WTC11 (cell line): ENCODE measurements around the gene ACADL. TPM values are rescaled to one million over a fixed set of nuclear protein-coding genes. Genes with fewer than 3 reads are reported as not detected.

Experiments
- ATAC-seq: fragments of 200-7000 bp; cut with Tn5 transposase; 2 replicates; pipeline ENCODE4 v1.10.0; 2021; ENCODE audit warnings: mild to moderate bottlenecking, moderate library complexity
- CTCF ChIA-PET: fragments of 300-600 bp; sonication (Branson Sonifier 250); formaldehyde crosslinking; loops from one replicate; lab custom pipeline; 2021; ENCODE audit warnings: antibody characterized with exemption; lab: Charles Lee
- POLR2A ChIA-PET: fragments of 350-600 bp; sonication (Branson Sonifier 250); formaldehyde crosslinking; loops from one replicate; lab custom pipeline; 2021; ENCODE audit warnings: antibody characterized with exemption; lab: Charles Lee
- DNase-seq: peaks from one replicate; pipeline ENCODE4 v3.0.0; 2021; ENCODE audit warnings: low spot score
- H3K27ac Mint-ChIP-seq: 2 replicates; pipeline ENCODE4 v1.8.0; 2021; ENCODE audit warnings: mixed read lengths
- H3K27me3 Mint-ChIP-seq: 2 replicates; pipeline ENCODE4 v1.8.0; 2021; ENCODE audit warnings: low read depth, mild to moderate bottlenecking, moderate library complexity, mixed read lengths
- H3K36me3 Mint-ChIP-seq: 2 replicates; pipeline ENCODE4 v1.8.0; 2021; ENCODE audit warnings: mixed read lengths
- H3K4me1 Mint-ChIP-seq: 2 replicates; pipeline ENCODE4 v1.8.0; 2022; ENCODE audit warnings: mixed read lengths
- H3K4me3 Mint-ChIP-seq: 2 replicates; pipeline ENCODE4 v1.8.0; 2021; ENCODE audit warnings: mild to moderate bottlenecking, moderate library complexity, mixed read lengths
- H3K9me3 Mint-ChIP-seq: 2 replicates; pipeline ENCODE4 v1.8.0; 2021; ENCODE audit warnings: mixed read lengths
- CREB1 ChIP-seq: sonication (generic); formaldehyde crosslinking; IDR thresholded peaks from 2 replicates; pipeline ENCODE4 v1.8.0; 2023; ENCODE audit warnings: mild to moderate bottlenecking, missing genetic modification reagents
- CTCF ChIP-seq: fragments of 200-600 bp; IDR thresholded peaks from 2 replicates; pipeline ENCODE4 v1.8.0; 2022; ENCODE audit warnings: antibody characterized with exemption
- E2F5 ChIP-seq: sonication (generic); formaldehyde crosslinking; IDR thresholded peaks from 2 replicates; pipeline ENCODE4 v1.8.1; 2022; ENCODE audit warnings: mild to moderate bottlenecking, moderate library complexity, missing genetic modification reagents
- EMX1 ChIP-seq: fragments of 250-450 bp; sonication (Bioruptor Pico); IDR thresholded peaks from 2 replicates; pipeline ENCODE4 v1.8.0; 2021; ENCODE audit warnings: mild to moderate bottlenecking
- ESRRA ChIP-seq: sonication (generic); formaldehyde crosslinking; IDR thresholded peaks from 2 replicates; pipeline ENCODE4 v1.8.1; 2022; ENCODE audit warnings: mild to moderate bottlenecking, missing genetic modification reagents, borderline replicate concordance
- FOXK1 ChIP-seq: sonication (generic); formaldehyde crosslinking; IDR thresholded peaks from 2 replicates; pipeline ENCODE4 v1.8.0; 2022; ENCODE audit warnings: mild to moderate bottlenecking, moderate library complexity, missing genetic modification reagents
- GTF2I ChIP-seq: fragments of 250-450 bp; sonication (Bioruptor Pico); conservative IDR thresholded peaks from 2 replicates; pipeline ENCODE4 v1.4.0; 2021; ENCODE audit warnings: mild to moderate bottlenecking
- HMGXB4 ChIP-seq: sonication (generic); formaldehyde crosslinking; IDR thresholded peaks from 2 replicates; pipeline ENCODE4 v1.8.1; 2023; ENCODE audit warnings: mild to moderate bottlenecking, moderate library complexity, missing genetic modification reagents
- IRF2 ChIP-seq: sonication (generic); formaldehyde crosslinking; IDR thresholded peaks from 2 replicates; pipeline ENCODE4 v1.8.0; 2022; ENCODE audit warnings: low read depth, missing genetic modification reagents, borderline replicate concordance
- NR2C2 ChIP-seq: sonication (generic); formaldehyde crosslinking; IDR thresholded peaks from 2 replicates; pipeline ENCODE4 v1.8.0; 2022; ENCODE audit warnings: mild to moderate bottlenecking, missing genetic modification reagents
- NR3C1 ChIP-seq: sonication (generic); formaldehyde crosslinking; conservative IDR thresholded peaks from 2 replicates; pipeline ENCODE4 v1.8.1; 2023; ENCODE audit warnings: low read depth, mild to moderate bottlenecking, missing genetic modification reagents
- SP1 ChIP-seq: sonication (generic); formaldehyde crosslinking; conservative IDR thresholded peaks from 2 replicates; pipeline ENCODE4 v1.8.1; 2022; ENCODE audit warnings: missing genetic modification reagents
- USF1 ChIP-seq: sonication (generic); formaldehyde crosslinking; IDR thresholded peaks from 2 replicates; pipeline ENCODE4 v1.8.0; 2022; ENCODE audit warnings: mild to moderate bottlenecking, missing genetic modification reagents
- ZBTB21 ChIP-seq: sonication (generic); formaldehyde crosslinking; IDR thresholded peaks from 2 replicates; pipeline ENCODE4 v1.8.1; 2023; ENCODE audit warnings: mild to moderate bottlenecking, missing genetic modification reagents, borderline replicate concordance
- ZBTB43 ChIP-seq: sonication (generic); formaldehyde crosslinking; IDR thresholded peaks from 2 replicates; pipeline ENCODE4 v1.8.1; 2023; ENCODE audit warnings: mild to moderate bottlenecking, missing genetic modification reagents
- ZNF138 ChIP-seq: sonication (generic); formaldehyde crosslinking; conservative IDR thresholded peaks from 2 replicates; pipeline ENCODE4 v1.8.1; 2022; ENCODE audit warnings: mild to moderate bottlenecking, moderate library complexity, missing genetic modification reagents
- ZNF263 ChIP-seq: sonication (generic); formaldehyde crosslinking; IDR thresholded peaks from 2 replicates; pipeline ENCODE4 v1.8.1; 2022; ENCODE audit warnings: low read depth, mild to moderate bottlenecking, moderate library complexity, missing genetic modification reagents
- ZNF281 ChIP-seq: sonication (generic); formaldehyde crosslinking; IDR thresholded peaks from 2 replicates; pipeline ENCODE4 v1.8.0; 2023; ENCODE audit warnings: mild to moderate bottlenecking, missing genetic modification reagents
- ZNF317 ChIP-seq: sonication (generic); formaldehyde crosslinking; IDR thresholded peaks from 2 replicates; pipeline ENCODE4 v1.8.1; 2023; ENCODE audit warnings: low read depth, mild to moderate bottlenecking, moderate library complexity, missing genetic modification reagents, borderline replicate concordance
- ZNF423 ChIP-seq: fragments of 250-450 bp; sonication (Bioruptor Pico); IDR thresholded peaks from 2 replicates; pipeline ENCODE4 v2.1.2; 2022; ENCODE audit warnings: mild to moderate bottlenecking, moderate library complexity
- ZNF512 ChIP-seq: sonication (generic); formaldehyde crosslinking; IDR thresholded peaks from 2 replicates; pipeline ENCODE4 v1.8.1; 2022; ENCODE audit warnings: missing genetic modification reagents, borderline replicate concordance
- total RNA-seq: library from RNA; stranded (reverse); gene quantifications from 3 replicates; pipeline ENCODE4 v1.2.3, GENCODE V29; 2021

ACADL gene
- total RNA-seq, 1 experiment from 2014 or later, result 0.42 TPM

GRCh38 chr2:210170196-210170445, 55.1 kb downstream of the ACADL start (continued):
- TF ChIP-seq CTCF (no peak), ZNF281 (CRISPR knock-in tag) (no peak), E2F5 (CRISPR knock-in tag) (no peak), HMGXB4 (no peak), NR3C1 (no peak), SP1 (CRISPR knock-in tag) (no peak), EMX1 (CRISPR knock-in tag) (no peak), NR2C2 (CRISPR knock-in tag) (no peak), ZNF263 (CRISPR knock-in tag) (no peak)

GRCh38 chr2:210169516-210170195, 55.6 kb downstream of the ACADL start:
- POLR2A ChIA-PET, result no interaction called here
- peak overlapping the region; percentile 100 for H3K27ac Mint-ChIP-seq
- ATAC-seq, result no peak
- peak overlapping the region; percentile 97 for H3K4me3 Mint-ChIP-seq
- no peaks in the 10 kb centered on the region for H3K36me3 Mint-ChIP-seq
- TF ChIP-seq GTF2I (no peak), CTCF (no peak), ZBTB21 (CRISPR knock-in tag) (no peak), ESRRA (CRISPR knock-in tag) (no peak), IRF2 (no peak), ZNF423 (no peak)
- DNase-seq, result no peak
- H3K4me1 Mint-ChIP-seq, result peaks cover 22% of the 10 kb centered on the region
- CTCF ChIA-PET, result no interaction called here
- H3K27me3 Mint-ChIP-seq, result no peaks in the 10 kb centered on the region
- no peaks in the 10 kb centered on the region for H3K9me3 Mint-ChIP-seq

- ChIA-PET CTCF (interaction anchor here (1.1 kb wide), 1 partner anchor 335 kb away, joined by 3 read pairs; no protein-coding TSS in a partner anchor), POLR2A (interaction anchor here (1.0 kb wide), 1 partner anchor 9 kb away, joined by 4 read pairs; no protein-coding TSS in a partner anchor)
- Mint-ChIP-seq H3K4me3 (no peak overlapping the region), H3K4me1 (peaks cover 21% of the 10 kb centered on the region), H3K27ac (no peak overlapping the region), H3K36me3 (no peaks in the 10 kb centered on the region), H3K27me3 (no peaks in the 10 kb centered on the region), H3K9me3 (no peaks in the 10 kb centered on the region)
- ATAC-seq (no peak), DNase-seq (no peak)
- TF ChIP-seq ZBTB43 (CRISPR knock-in tag) (no peak), CREB1 (CRISPR knock-in tag) (no peak), ZNF317 (CRISPR knock-in tag) (no peak), ZNF138 (CRISPR knock-in tag) (no peak), USF1 (no peak), ZNF512 (CRISPR knock-in tag) (no peak), FOXK1 (CRISPR knock-in tag) (no peak), SP1 (CRISPR knock-in tag) (no peak)
Measured at GRCh38 chr2:210167227-210167626, 58.0 kb downstream of the ACADL start.
